ENCODE data around the gene RFPL2. TPM values are rescaled to one million over a fixed set of nuclear protein-coding genes. Genes with fewer than 3 reads are reported as not detected.
"Not testable (repeated sequence)": the region's sequence is repeated elsewhere in the genome, so short reads cannot be mapped to it uniquely, and the experiment has no call there.

Gene RFPL2
- total and polyA plus RNA-seq, 4 donors, result 0.33 to 6.6 (median 2.1) TPM

DNA sequence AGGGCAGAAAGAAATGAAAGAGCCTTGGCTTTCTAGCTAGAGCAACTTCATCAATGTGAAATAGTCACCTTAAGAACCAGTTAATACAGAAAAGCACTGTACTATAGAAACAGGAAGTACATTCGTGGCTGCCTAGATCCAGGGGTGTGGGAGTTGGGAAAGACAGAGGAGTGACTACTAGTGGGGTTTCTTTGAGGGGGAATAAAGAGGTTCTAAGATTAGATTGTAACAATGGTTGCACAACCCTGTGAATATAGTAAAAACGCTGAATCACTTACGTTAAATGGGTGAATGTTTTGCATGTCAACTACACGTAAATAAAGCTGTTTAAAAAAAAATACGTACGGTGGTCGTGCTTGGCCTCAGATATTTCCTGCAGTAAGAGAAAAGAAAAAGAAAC, 54.2 kb downstream of the RFPL2 start:
- not testable (repeated sequence) for H3K4me3 ChIP-seq (ENCODE audit: low read depth, low read length); H3K36me3 ChIP-seq (ENCODE audit: control insufficient read depth, insufficient read depth, low read length); H3K27ac ChIP-seq (ENCODE audit: low read depth, low read length); H3K4me1 ChIP-seq (ENCODE audit: control insufficient read depth, insufficient read depth, low read length); H3K9me3 ChIP-seq (ENCODE audit: control insufficient read depth, insufficient read depth, low read length); H3K27me3 ChIP-seq (ENCODE audit: control insufficient read depth, insufficient read depth, low read length); DNase-seq (ENCODE audit: low read depth in 4 of 6, low spot score in 6 of 6)
- 83% methylated on average over 2 of the region's 7 CpGs for WGBS (ENCODE audit: insufficient coverage)

DNA sequence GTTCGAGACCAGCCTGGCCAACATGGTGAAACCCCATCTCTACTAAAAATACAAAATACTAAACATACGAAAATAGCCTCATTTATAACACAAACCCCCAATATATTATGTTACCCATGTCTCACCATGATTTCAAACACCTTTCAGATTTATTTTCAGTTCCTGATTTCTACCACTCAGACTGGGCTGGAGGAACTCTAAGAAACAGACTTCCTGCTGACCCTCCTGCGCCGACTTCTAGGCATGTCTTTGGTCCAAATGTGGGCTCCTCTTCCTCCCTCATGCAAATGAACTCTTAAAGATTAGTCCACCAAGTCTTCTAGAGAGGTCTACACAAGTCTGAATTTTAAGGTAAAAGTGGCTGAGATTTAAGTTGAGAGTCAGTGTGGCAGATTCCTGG, 56.5 kb downstream of the RFPL2 start:
- not testable (repeated sequence) for H3K4me1 ChIP-seq (ENCODE audit: control insufficient read depth, insufficient read depth, low read length); H3K27ac ChIP-seq (ENCODE audit: low read depth, low read length); DNase-seq (ENCODE audit: low read depth in 4 of 6, low spot score in 6 of 6); H3K9me3 ChIP-seq (ENCODE audit: control insufficient read depth, insufficient read depth, low read length); H3K4me3 ChIP-seq (ENCODE audit: low read depth, low read length); H3K36me3 ChIP-seq (ENCODE audit: control insufficient read depth, insufficient read depth, low read length); H3K27me3 ChIP-seq (ENCODE audit: control insufficient read depth, insufficient read depth, low read length)
- 100% methylated on average over 1 of the region's 4 CpGs for WGBS (ENCODE audit: insufficient coverage)

DNA sequence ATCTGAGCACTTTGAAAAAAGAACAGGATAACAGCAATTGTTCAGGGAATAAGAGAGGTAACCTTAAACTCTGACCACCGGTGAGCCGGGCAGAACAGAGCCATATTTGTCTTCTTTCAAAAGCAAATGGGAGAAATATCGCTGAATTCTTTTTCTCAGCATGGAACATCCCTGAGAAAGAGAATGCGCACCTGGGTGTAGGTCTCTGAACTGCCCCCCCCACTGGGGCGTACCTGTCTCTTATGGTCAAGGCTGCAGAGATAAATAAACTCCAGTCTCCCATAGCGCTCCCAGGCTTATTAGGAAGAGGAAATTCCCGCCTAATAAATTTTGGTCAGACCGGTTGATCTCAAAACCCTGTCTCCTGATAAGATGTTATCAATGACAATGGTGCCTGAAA, 57.7 kb downstream of the RFPL2 start:
- not testable (repeated sequence) for H3K27ac ChIP-seq (ENCODE audit: low read depth, low read length); H3K4me3 ChIP-seq (ENCODE audit: low read depth, low read length); H3K27me3 ChIP-seq (ENCODE audit: control insufficient read depth, insufficient read depth, low read length); H3K4me1 ChIP-seq (ENCODE audit: control insufficient read depth, insufficient read depth, low read length); H3K9me3 ChIP-seq (ENCODE audit: control insufficient read depth, insufficient read depth, low read length); H3K36me3 ChIP-seq (ENCODE audit: control insufficient read depth, insufficient read depth, low read length); DNase-seq (ENCODE audit: low read depth in 4 of 6, low spot score in 6 of 6)
- 95% methylated on average over 3 of the region's 8 CpGs for WGBS (ENCODE audit: insufficient coverage)

DNA sequence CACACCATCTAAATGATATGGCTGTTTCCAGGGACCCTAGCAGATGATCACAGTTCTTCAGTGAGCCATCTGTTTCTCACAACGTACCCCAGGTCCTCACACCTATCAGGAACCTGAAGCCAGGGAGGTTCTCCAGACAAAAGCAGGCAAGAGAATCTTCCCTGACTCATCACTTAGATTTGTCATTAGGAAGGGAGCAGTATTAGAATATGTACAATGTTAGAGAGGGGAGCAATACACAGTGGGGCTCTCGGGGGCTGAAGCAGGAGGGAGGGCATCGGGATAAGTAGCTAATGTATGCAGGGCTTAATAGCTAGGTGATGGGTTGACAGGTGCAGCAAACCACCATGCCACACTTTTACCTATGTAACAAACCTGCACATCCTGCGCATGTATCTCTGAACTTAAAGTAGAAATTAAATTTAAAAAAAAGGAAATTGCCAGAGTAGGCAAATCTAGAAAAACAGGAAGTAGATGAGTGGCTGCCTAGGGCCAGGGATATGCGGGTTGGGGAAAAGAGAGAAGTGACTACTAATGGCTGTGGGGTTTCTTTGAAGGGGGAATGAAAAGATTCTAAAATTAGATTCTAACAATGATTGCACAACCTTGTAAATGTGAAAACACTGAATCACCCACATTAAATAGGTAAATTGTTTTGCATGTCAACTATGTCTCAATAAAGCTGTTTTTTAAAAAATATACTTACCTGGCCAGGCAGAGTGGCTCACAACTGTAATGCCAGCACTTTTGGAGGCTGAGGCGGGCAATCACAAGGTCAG, 60.2 kb downstream of the RFPL2 start:
- H3K4me3 ChIP-seq (ENCODE audit: low read depth, low read length), result no peak overlapping the region
- H3K27me3 ChIP-seq (ENCODE audit: control insufficient read depth, insufficient read depth, low read length), result no peaks in the 10 kb centered on the region
- no peak overlapping the region for H3K27ac ChIP-seq (ENCODE audit: low read depth, low read length)
- no peaks in the 10 kb centered on the region for H3K9me3 ChIP-seq (ENCODE audit: control insufficient read depth, insufficient read depth, low read length)
- no peak for DNase-seq (ENCODE audit: low read depth in 4 of 6, low spot score in 6 of 6)
- 71% methylated on average over 1 of the region's 6 CpGs for WGBS (ENCODE audit: insufficient coverage)
- no peaks in the 10 kb centered on the region for H3K36me3 ChIP-seq (ENCODE audit: control insufficient read depth, insufficient read depth, low read length)
- H3K4me1 ChIP-seq (ENCODE audit: control insufficient read depth, insufficient read depth, low read length), result no peaks in the 10 kb centered on the region

DNA sequence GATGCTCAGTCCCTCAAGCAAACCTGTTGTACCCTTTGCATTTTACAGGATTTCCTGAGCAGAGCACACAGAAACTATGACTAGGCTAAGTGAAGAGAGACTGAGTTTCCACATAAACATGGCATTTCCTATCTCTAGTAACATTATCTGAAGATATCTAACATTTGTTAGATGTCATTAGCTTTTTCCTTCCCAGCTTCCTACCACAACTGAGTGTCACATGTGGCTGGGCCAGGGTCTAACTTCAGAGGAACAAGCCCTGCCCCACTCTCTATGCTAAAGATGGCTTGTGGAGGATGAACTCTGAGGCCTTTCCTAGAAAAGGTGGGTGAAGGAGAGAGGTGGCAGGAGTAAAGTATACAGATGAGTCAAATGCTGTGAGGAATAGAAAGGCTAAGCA, 62.3 kb downstream of the RFPL2 start:
- Histone ChIP-seq H3K36me3 (ENCODE audit: control insufficient read depth, insufficient read depth, low read length) (no peaks in the 10 kb centered on the region), H3K9me3 (ENCODE audit: control insufficient read depth, insufficient read depth, low read length) (no peaks in the 10 kb centered on the region), H3K4me3 (ENCODE audit: low read depth, low read length) (no peak overlapping the region), H3K27ac (ENCODE audit: low read depth, low read length) (no peak overlapping the region), H3K27me3 (ENCODE audit: control insufficient read depth, insufficient read depth, low read length) (no peaks in the 10 kb centered on the region), H3K4me1 (ENCODE audit: control insufficient read depth, insufficient read depth, low read length) (no peaks in the 10 kb centered on the region)
- no peak for DNase-seq (ENCODE audit: low read depth in 4 of 6, low spot score in 6 of 6)

DNA sequence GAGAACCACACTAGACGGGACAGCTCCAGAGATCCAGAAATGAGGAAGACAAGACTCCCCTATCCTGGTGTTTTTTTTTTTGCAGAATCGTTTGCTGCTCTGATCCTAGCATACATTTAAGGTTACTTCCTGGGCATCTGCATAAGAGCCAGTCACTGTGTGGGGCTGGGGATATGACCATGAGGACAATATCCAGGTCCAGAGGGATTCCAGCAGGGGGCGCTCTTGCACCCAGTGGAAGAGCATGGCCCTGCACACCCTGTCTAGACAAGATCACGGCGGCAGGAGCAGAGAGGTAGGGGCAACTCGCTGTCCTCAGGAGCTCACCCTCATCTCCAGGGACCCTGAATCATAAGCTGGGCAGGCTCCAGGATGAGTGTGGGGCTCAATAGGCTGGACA, 64.2 kb downstream of the RFPL2 start:
- H3K36me3 ChIP-seq (ENCODE audit: control insufficient read depth, insufficient read depth, low read length); H3K27ac ChIP-seq (ENCODE audit: low read depth, low read length); H3K4me3 ChIP-seq (ENCODE audit: low read depth, low read length); H3K4me1 ChIP-seq (ENCODE audit: control insufficient read depth, insufficient read depth, low read length); H3K9me3 ChIP-seq (ENCODE audit: control insufficient read depth, insufficient read depth, low read length); DNase-seq (ENCODE audit: low read depth in 4 of 6, low spot score in 6 of 6); H3K27me3 ChIP-seq (ENCODE audit: control insufficient read depth, insufficient read depth, low read length): not testable (repeated sequence)
- no CpG with 5 or more reads among the region's 6 CpGs for WGBS (ENCODE audit: insufficient coverage)

Small RNAs within 50 kb of the gene (small RNA-seq; reads per million reads assigned to genes)
- not detected for gene RF02171 (ENCODE audit: low replicate concordance)

Other genes starting within 250 kb of the RFPL2 start
- under 1 TPM; 0.06 to 0.30 TPM for gene SLC5A1, start 161.8 kb downstream of the RFPL2 start, total RNA-seq
- under 1 TPM; 0.18 to 0.32 TPM for gene SLC5A1, start 161.8 kb downstream of the RFPL2 start, polyA plus RNA-seq (ENCODE audit: insufficient read length in 2 of 2)
- gene C22orf42, start 45.8 kb downstream of the RFPL2 start, total RNA-seq, result 1 to 10 TPM; 1.8 to 2.8 TPM
- 1 to 10 TPM; 4.0 to 5.8 TPM for gene C22orf42, start 45.8 kb downstream of the RFPL2 start, polyA plus RNA-seq (ENCODE audit: insufficient read length in 2 of 2)
- 1 to 10 TPM in 1 of 2 donors, under 1 TPM in 1; 0.72 to 1.1 TPM for gene SLC5A4, start 50.3 kb upstream of the RFPL2 start, total RNA-seq
- gene SLC5A4, start 50.3 kb upstream of the RFPL2 start, polyA plus RNA-seq (ENCODE audit: insufficient read length in 2 of 2), result under 1 TPM; 0.59 to 0.98 TPM
- gene RFPL3, start 152.8 kb upstream of the RFPL2 start, total RNA-seq, result not detected
- gene RFPL3, start 152.8 kb upstream of the RFPL2 start, polyA plus RNA-seq (ENCODE audit: insufficient read length in 2 of 2), result under 1 TPM; 0.38 to 0.47 TPM
- gene RTCB, start 207.2 kb upstream of the RFPL2 start, total RNA-seq, result 10 to 100 TPM; 78.0 to 99.6 TPM
- 10 to 100 TPM; 70.2 to 70.7 TPM for gene RTCB, start 207.2 kb upstream of the RFPL2 start, polyA plus RNA-seq (ENCODE audit: insufficient read length in 2 of 2)

All from spinal cord (tissue), 10 donors.